Uterus (tissue), 2 donors: ENCODE data around the gene AUP1.

Experiments
- POLR2A ChIP-seq, 2 donors: fragments of 450-650 bp; IDR thresholded peaks; one replicate each; pipeline ENCODE4 v1.6.1; 2016; ENCODE audit warnings: antibody characterized with exemption in 2 of 2, mild to moderate bottlenecking in 1 of 2, moderate library complexity in 1 of 2
- TF ChIP-seq, protein P1 (sequence below), 4 experiments: fragments of 200-600 bp in 2 of 4; fragments of 450-650 bp in 2 of 4; sonication (generic) in 2 of 4; IDR thresholded peaks; one replicate each; pipeline ENCODE4 v1.5.1; 2016 to 2019; ENCODE audit warnings: antibody characterized with exemption in 4 of 4, mild to moderate bottlenecking in 2 of 4, moderate library complexity in 1 of 4

GRCh38 chr2:74526649-74527230 lies 2.8 kb downstream of the AUP1 start:
- TF ChIP-seq, protein P1, sequence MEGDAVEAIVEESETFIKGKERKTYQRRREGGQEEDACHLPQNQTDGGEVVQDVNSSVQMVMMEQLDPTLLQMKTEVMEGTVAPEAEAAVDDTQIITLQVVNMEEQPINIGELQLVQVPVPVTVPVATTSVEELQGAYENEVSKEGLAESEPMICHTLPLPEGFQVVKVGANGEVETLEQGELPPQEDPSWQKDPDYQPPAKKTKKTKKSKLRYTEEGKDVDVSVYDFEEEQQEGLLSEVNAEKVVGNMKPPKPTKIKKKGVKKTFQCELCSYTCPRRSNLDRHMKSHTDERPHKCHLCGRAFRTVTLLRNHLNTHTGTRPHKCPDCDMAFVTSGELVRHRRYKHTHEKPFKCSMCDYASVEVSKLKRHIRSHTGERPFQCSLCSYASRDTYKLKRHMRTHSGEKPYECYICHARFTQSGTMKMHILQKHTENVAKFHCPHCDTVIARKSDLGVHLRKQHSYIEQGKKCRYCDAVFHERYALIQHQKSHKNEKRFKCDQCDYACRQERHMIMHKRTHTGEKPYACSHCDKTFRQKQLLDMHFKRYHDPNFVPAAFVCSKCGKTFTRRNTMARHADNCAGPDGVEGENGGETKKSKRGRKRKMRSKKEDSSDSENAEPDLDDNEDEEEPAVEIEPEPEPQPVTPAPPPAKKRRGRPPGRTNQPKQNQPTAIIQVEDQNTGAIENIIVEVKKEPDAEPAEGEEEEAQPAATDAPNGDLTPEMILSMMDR (IDR thresholded peaks at IDR 0.05): no peak
- no peak for TF ChIP-seq POLR2A (IDR thresholded peaks at IDR 0.05)
